ENCODE results near the gene MGST2. TPM values are rescaled to one million over a fixed set of nuclear protein-coding genes. Genes with fewer than 3 reads are reported as not detected.

The MGST2 gene
- total RNA-seq, 1 donor from 2014 or later = 28.1 TPM

- intact Hi-C loops (cut with micrococcal nuclease) = no loop called here
Observed at GRCh38 chr4:139643042-139643895, 22.4 kb upstream of the MGST2 start.

GRCh38 chr4:139645458-139645857, 20.2 kb upstream of the MGST2 start:
- intact Hi-C loops (cut with micrococcal nuclease) = no loop called here

GRCh38 chr4:139647184-139647583, 18.4 kb upstream of the MGST2 start:
- intact Hi-C loops (cut with micrococcal nuclease) = no loop called here

GRCh38 chr4:139647952-139648351, 17.7 kb upstream of the MGST2 start:
- intact Hi-C loops (cut with micrococcal nuclease) = no loop called here

- intact Hi-C loops (cut with micrococcal nuclease) = loop anchor here (1.0 to 2.0 kb wide), 7 partner anchors 32 to 621 kb away; no protein-coding TSS in a partner anchor
Observed at GRCh38 chr4:139651282-139652194, 14.1 kb upstream of the MGST2 start.

- intact Hi-C loops (cut with micrococcal nuclease) = loop anchor here (2.0 kb wide), 1 partner anchor 80 kb away; no protein-coding TSS in a partner anchor
Observed at GRCh38 chr4:139654516-139654915, 11.1 kb upstream of the MGST2 start.

GRCh38 chr4:139655116-139655515, 10.5 kb upstream of the MGST2 start:
- intact Hi-C loops (cut with micrococcal nuclease) = loop anchor here (1.0 to 5.0 kb wide), 7 partner anchors 80 to 705 kb away; no protein-coding TSS in a partner anchor

GRCh38 chr4:139656614-139657486, 8.8 kb upstream of the MGST2 start:
- intact Hi-C loops (cut with micrococcal nuclease) = loop anchor here (1.0 to 5.0 kb wide), 17 partner anchors 9 to 866 kb away; partner anchors contain the start of genes ELF2, NAA15, NOCT and SCOC

GRCh38 chr4:139658185-139658584, 7.4 kb upstream of the MGST2 start:
- intact Hi-C loops (cut with micrococcal nuclease) = loop anchor here (1.0 to 5.0 kb wide), 6 partner anchors 199 to 576 kb away; no protein-coding TSS in a partner anchor

GRCh38 chr4:139658586-139659382, 6.8 kb upstream of the MGST2 start:
- intact Hi-C loops (cut with micrococcal nuclease) = loop anchor here (1.0 to 5.0 kb wide), 6 partner anchors 199 to 576 kb away; no protein-coding TSS in a partner anchor

- intact Hi-C loops (cut with micrococcal nuclease) = loop anchor here (5.0 kb wide), 4 partner anchors 197 to 412 kb away; no protein-coding TSS in a partner anchor
Observed at GRCh38 chr4:139659735-139660424, 5.7 kb upstream of the MGST2 start.

- intact Hi-C loops (cut with micrococcal nuclease) = no loop called here
Observed at GRCh38 chr4:139660568-139661043, 5.0 kb upstream of the MGST2 start.

GRCh38 chr4:139663561-139664138, 2.0 kb upstream of the MGST2 start:
- intact Hi-C loops (cut with micrococcal nuclease) = loop anchor here (2.0 kb wide), 1 partner anchor 485 kb away; no protein-coding TSS in a partner anchor

GRCh38 chr4:139664442-139664841, 1.2 kb upstream of the MGST2 start:
- intact Hi-C loops (cut with micrococcal nuclease) = loop anchor here (2.0 kb wide), 1 partner anchor 484 kb away; no protein-coding TSS in a partner anchor

- intact Hi-C loops (cut with micrococcal nuclease) = loop anchor here (2.0 kb wide), 1 partner anchor 484 kb away; no protein-coding TSS in a partner anchor
Observed at GRCh38 chr4:139665079-139665689, 435 bp upstream of the MGST2 start.

GRCh38 chr4:139666735-139667281, 1.2 kb downstream of the MGST2 start:
- intact Hi-C loops (cut with micrococcal nuclease) = loop anchor here (1.0 kb wide), 2 partner anchors 10 to 382 kb away; no protein-coding TSS in a partner anchor

- intact Hi-C loops (cut with micrococcal nuclease) = no loop called here
Observed at GRCh38 chr4:139668036-139668435, 2.4 kb downstream of the MGST2 start.
